HepG2 (cell line): ENCODE measurements around the gene B4GALT2. TPM values are rescaled to one million over a fixed set of nuclear protein-coding genes. Genes with fewer than 3 reads are reported as not detected.
A peak's percentile ranks its signal among the peaks of the same experiment; 100 is the strongest.

Source experiments
- ATAD3A ChIP-seq: sonication (generic); formaldehyde crosslinking; IDR thresholded peaks from 2 replicates; pipeline ENCODE4 v1.4.0; 2020; ENCODE audit warnings: missing genetic modification reagents
- CREM ChIP-seq, 2 experiments: sonication (generic) in 1 of 2; formaldehyde crosslinking in 1 of 2; IDR thresholded peaks; 2 replicates each; pipeline versions ENCODE4 v1.4.0 to v1.6.1; 2016 to 2020; ENCODE audit warnings: antibody characterized with exemption in 1 of 2, mild to moderate bottlenecking in 1 of 2, missing genetic modification reagents in 1 of 2
- CTCF ChIP-seq: sonication (generic); formaldehyde crosslinking; IDR thresholded peaks from 2 replicates; pipeline ENCODE4 v1.5.0; 2020; ENCODE audit warnings: mild to moderate bottlenecking, missing genetic modification reagents, moderate library complexity
- ERF ChIP-seq: IDR thresholded peaks from 2 replicates; pipeline ENCODE4 v1.6.1; 2018; ENCODE audit warnings: missing biosample characterization, missing genetic modification reagents
- HNF1B ChIP-seq: sonication (generic); formaldehyde crosslinking; IDR thresholded peaks from 2 replicates; pipeline ENCODE4 v1.5.1; 2020; ENCODE audit warnings: mild to moderate bottlenecking, moderate library complexity, missing genetic modification reagents
- MTF1 ChIP-seq: sonication (generic); formaldehyde crosslinking; IDR thresholded peaks from 2 replicates; pipeline ENCODE4 v1.5.0; 2020; ENCODE audit warnings: missing genetic modification reagents
- MXD3 ChIP-seq: IDR thresholded peaks from 2 replicates; pipeline ENCODE4 v1.6.1; 2016; ENCODE audit warnings: mild to moderate bottlenecking, missing biosample characterization, missing genetic modification reagents
- NFYB ChIP-seq: sonication (generic); formaldehyde crosslinking; IDR thresholded peaks from 2 replicates; pipeline ENCODE4 v1.4.0; 2020; ENCODE audit warnings: missing genetic modification reagents
- NR2C2 ChIP-seq: sonication (generic); formaldehyde crosslinking; IDR thresholded peaks from 2 replicates; pipeline ENCODE4 v1.4.0; 2020; ENCODE audit warnings: missing genetic modification reagents, mild to moderate bottlenecking, moderate library complexity, borderline replicate concordance
- PHF8 ChIP-seq: sonication (generic); formaldehyde crosslinking; IDR thresholded peaks from 2 replicates; pipeline ENCODE4 v1.5.0; 2020; ENCODE audit warnings: missing genetic modification reagents
- POLR2AphosphoS5 ChIP-seq: IDR thresholded peaks from 2 replicates; pipeline ENCODE4 v1.6.1; 2012; ENCODE audit warnings: low read depth, low read length
- SP1 ChIP-seq, 2 experiments: fragments of 450-650 bp in 1 of 2; sonication (generic) in 1 of 2; formaldehyde crosslinking in 1 of 2; IDR thresholded peaks; 2 replicates each; pipeline versions ENCODE4 v1.4.0 to v1.6.1; 2016 to 2020; ENCODE audit warnings: missing genetic modification reagents in 1 of 2
- YY1 ChIP-seq: IDR thresholded peaks from 2 replicates; pipeline ENCODE4 v1.6.1; 2011; ENCODE audit warnings: low read length, low read depth, moderate library complexity, mild to moderate bottlenecking; ENCODE audit not compliant: insufficient read depth, insufficient replicate concordance
- ZBTB40 ChIP-seq, 2 experiments: fragments of 450-650 bp in 1 of 2; sonication (generic) in 1 of 2; formaldehyde crosslinking in 1 of 2; IDR thresholded peaks; 2 replicates each; pipeline versions ENCODE4 v1.6.1 to v1.8.0; 2016 to 2022; ENCODE audit warnings: antibody characterized with exemption in 1 of 2, mild to moderate bottlenecking in 1 of 2, missing genetic modification reagents in 1 of 2
- ZNF33A ChIP-seq: sonication (generic); formaldehyde crosslinking; IDR thresholded peaks from 2 replicates; pipeline ENCODE4 v1.5.1; 2020; ENCODE audit warnings: missing genetic modification reagents, mild to moderate bottlenecking, moderate library complexity, borderline replicate concordance
- polyA plus RNA-seq, 8 experiments: library from polyadenylated mRNA; depleted of rRNA in 3 of 8; stranded (reverse) in 7 of 8; unstranded in 1 of 8; fragments of >200 nt; fragmentation: Illumina TruSeq in 4 of 8; extraction: Trizol in 4 of 8; gene quantifications; 2 replicates each; pipeline versions ENCODE4 v1.2.1 to v1.2.3, GENCODE V29; 2011 to 2016; ENCODE audit warnings: low read depth in 4 of 8, missing spikeins in 1 of 8, mixed read lengths in 1 of 8; ENCODE audit not compliant: insufficient read depth in 1 of 8
- total RNA-seq, 5 experiments: library from RNA; depleted of rRNA; stranded (reverse); fragments of >200 nt; fragmentation: Illumina TruSeq; extraction: Trizol; gene quantifications; 2 replicates each; pipeline ENCODE4 v1.2.3, GENCODE V29; 2016; ENCODE audit warnings: low read depth in 1 of 5

The B4GALT2 gene
- total and polyA plus RNA-seq, 2 of the 13 experiments (the other 11 are each of a cell fraction or from before 2014, with no cell fraction given), result 41.9 to 78.0 TPM

GRCh38 chr1:43969746-43970466 is 9.1 kb upstream of the B4GALT2 start, which contains the start of gene DPH2 (continued):
- peak; percentile 70 for TF ChIP-seq ZBTB40 (IDR thresholded peaks at IDR 0.05)
- no peak for TF ChIP-seq ZBTB40 (CRISPR knock-in tag; IDR thresholded peaks at IDR 0.05)
- TF ChIP-seq MTF1 (CRISPR knock-in tag), result no peak
- TF ChIP-seq NR2C2 (CRISPR knock-in tag), result peak; percentile 99
- TF ChIP-seq ATAD3A (CRISPR knock-in tag), result no peak
- peak; percentile 43 for TF ChIP-seq YY1
- no peak for TF ChIP-seq SP1 (IDR thresholded peaks at IDR 0.05)
- peak; percentile 49; the same call in 1 of the 2 replicates for TF ChIP-seq SP1 (CRISPR knock-in tag; IDR thresholded peaks at IDR 0.05)
- peak; percentile 10; the same call in 1 of the 2 replicates for TF ChIP-seq HNF1B
- TF ChIP-seq CREM (IDR thresholded peaks at IDR 0.05), result peak; percentile 91
- TF ChIP-seq CREM (CRISPR knock-in tag; IDR thresholded peaks at IDR 0.05), result no peak
- TF ChIP-seq NFYB (CRISPR knock-in tag), result peak; percentile 89
- peak; percentile 19; the same call in 1 of the 2 replicates for TF ChIP-seq ERF
- no peak for TF ChIP-seq ZNF33A
- TF ChIP-seq PHF8 (CRISPR knock-in tag), result peak; percentile 71
- TF ChIP-seq POLR2AphosphoS5, result peak; percentile 64
- TF ChIP-seq MXD3 (CRISPR knock-in tag), result peak; percentile 64; the same call in 1 of the 2 replicates
- peak; percentile 40 for TF ChIP-seq CTCF
